Fibroblast of lung (primary cell): ENCODE measurements around the gene TBPL1. TPM values are rescaled to one million over a fixed set of nuclear protein-coding genes. Genes with fewer than 3 reads are reported as not detected.
A peak's percentile ranks its signal among the peaks of the same experiment; 100 is the strongest.

ENCODE experiments used
- DNase-seq, 2 donors: peaks; one replicate each; pipeline versions ENCODE4 v3.0.0 to v3.0.0-alpha.2; 2010; ENCODE audit warnings: low read depth in 2 of 2
- H2AFZ ChIP-seq: 2 replicates; pipeline ENCODE4 v1.5.1; 2012; ENCODE audit warnings: low read length, control low read depth, inconsistent platforms
- H3K27ac ChIP-seq: 2 replicates; pipeline ENCODE4 v1.5.1; 2011; ENCODE audit warnings: low read length, control low read depth; ENCODE audit not compliant: insufficient read depth
- H3K27me3 ChIP-seq: 2 replicates; pipeline ENCODE4 v1.5.1; 2011; ENCODE audit warnings: mild to moderate bottlenecking, low read length; ENCODE audit not compliant: control insufficient read depth, insufficient read depth
- H3K36me3 ChIP-seq: 2 replicates; pipeline ENCODE4 v1.5.1; 2011; ENCODE audit warnings: low read length; ENCODE audit not compliant: control insufficient read depth, insufficient read depth
- H3K4me1 ChIP-seq: 2 replicates; pipeline ENCODE4 v1.5.1; 2011; ENCODE audit warnings: low read length; ENCODE audit not compliant: control insufficient read depth, insufficient read depth; ENCODE audit errors: extremely low read depth
- H3K4me2 ChIP-seq: 2 replicates; pipeline ENCODE4 v1.5.1; 2011; ENCODE audit warnings: low read length, control low read depth; ENCODE audit not compliant: insufficient read depth; ENCODE audit errors: extremely low read depth
- H3K4me3 ChIP-seq, 4 experiments: fragments of 200-600 bp in 1 of 4; sonication (generic) in 1 of 4; replicated peaks in 1 of 4; 2 replicates each; pipeline ENCODE4 v1.5.1; 2011 to 2016; ENCODE audit warnings: low read length in 4 of 4, low read depth in 3 of 4, mild to moderate bottlenecking in 3 of 4, control low read depth in 2 of 4, inconsistent platforms in 1 of 4, mixed read lengths in 1 of 4; ENCODE audit not compliant: insufficient read depth in 1 of 4; ENCODE audit errors: control extremely low read depth in 1 of 4
- H3K79me2 ChIP-seq: 2 replicates; pipeline ENCODE4 v1.5.1; 2012; ENCODE audit warnings: mild to moderate bottlenecking, low read length, inconsistent platforms; ENCODE audit not compliant: control insufficient read depth, insufficient read depth
- H3K9ac ChIP-seq: 2 replicates; pipeline ENCODE4 v1.5.1; 2011; ENCODE audit warnings: mild to moderate bottlenecking, low read length, control low read depth; ENCODE audit not compliant: insufficient read depth
- H3K9me3 ChIP-seq: 2 replicates; pipeline ENCODE4 v1.5.1; 2012; ENCODE audit warnings: low read depth, low read length; ENCODE audit not compliant: control insufficient read depth, insufficient read depth
- H4K20me1 ChIP-seq: 2 replicates; pipeline ENCODE4 v1.5.1; 2011; ENCODE audit warnings: low read length; ENCODE audit not compliant: control insufficient read depth, insufficient read depth; ENCODE audit errors: extremely low read depth
- EZH2 ChIP-seq: IDR thresholded peaks from 2 replicates; pipeline ENCODE4 v1.5.1; 2012; ENCODE audit warnings: low read length, control low read depth, mild to moderate bottlenecking; ENCODE audit errors: missing control alignments
- polyA plus RNA-seq, 2 donors: library from polyadenylated mRNA; depleted of rRNA in 1 of 2; stranded (reverse) in 1 of 2; unstranded in 1 of 2; fragments of >200 nt; gene quantifications; 2 replicates each; pipeline ENCODE4 v1.2.1, GENCODE V29; 2011 to 2012; ENCODE audit warnings: missing spikeins in 1 of 2
- total RNA-seq: library from RNA; depleted of rRNA; stranded (reverse); fragments of >200 nt; gene quantifications from 2 replicates; pipeline ENCODE4 v1.2.1, GENCODE V29; 2014
- TF ChIP-seq, protein P1 (sequence below), 2 donors: IDR thresholded peaks in 1 of 2; conservative IDR thresholded peaks in 1 of 2; 1 replicate in 1 of 2; 2 replicates in 1 of 2; pipeline ENCODE4 v1.5.1; 2011 to 2012; ENCODE audit warnings: low read length in 2 of 2, control low read depth in 1 of 2, inconsistent platforms in 1 of 2, low read depth in 1 of 2, mild to moderate bottlenecking in 1 of 2

TBPL1 gene
- total and polyA plus RNA-seq, 2 donors (not counting 1 experiment from before 2014, with no cell fraction given): 18.8 to 47.8 TPM

DNA sequence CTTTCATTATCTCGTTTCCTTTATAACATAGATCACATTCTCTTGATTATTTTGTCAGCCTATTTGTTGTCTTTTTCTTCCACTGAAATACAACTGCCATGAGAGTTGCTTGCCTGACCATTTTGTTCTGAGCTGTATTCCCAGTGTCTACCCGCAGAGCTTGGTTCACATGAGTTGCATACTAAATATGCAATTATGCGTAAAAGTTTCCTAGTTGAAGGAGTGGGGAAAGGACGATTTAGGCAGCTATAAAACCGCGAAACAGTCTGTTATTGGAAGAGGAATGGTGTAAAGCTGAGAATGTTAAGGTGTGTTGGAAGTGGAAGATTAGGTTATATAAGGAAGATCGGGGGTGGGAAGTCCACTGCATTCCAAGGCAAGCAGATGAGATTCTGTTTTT, 8.8 kb downstream of the TBPL1 start:
- H3K27me3 ChIP-seq: no peaks in the 10 kb centered on the region
- no peaks in the 10 kb centered on the region for H3K4me1 ChIP-seq
- H3K9ac ChIP-seq: no peak overlapping the region
- H3K36me3 ChIP-seq: no peaks in the 10 kb centered on the region
- DNase-seq: peak in 1 of 2 donors; percentile 76
- TF ChIP-seq, protein P1, sequence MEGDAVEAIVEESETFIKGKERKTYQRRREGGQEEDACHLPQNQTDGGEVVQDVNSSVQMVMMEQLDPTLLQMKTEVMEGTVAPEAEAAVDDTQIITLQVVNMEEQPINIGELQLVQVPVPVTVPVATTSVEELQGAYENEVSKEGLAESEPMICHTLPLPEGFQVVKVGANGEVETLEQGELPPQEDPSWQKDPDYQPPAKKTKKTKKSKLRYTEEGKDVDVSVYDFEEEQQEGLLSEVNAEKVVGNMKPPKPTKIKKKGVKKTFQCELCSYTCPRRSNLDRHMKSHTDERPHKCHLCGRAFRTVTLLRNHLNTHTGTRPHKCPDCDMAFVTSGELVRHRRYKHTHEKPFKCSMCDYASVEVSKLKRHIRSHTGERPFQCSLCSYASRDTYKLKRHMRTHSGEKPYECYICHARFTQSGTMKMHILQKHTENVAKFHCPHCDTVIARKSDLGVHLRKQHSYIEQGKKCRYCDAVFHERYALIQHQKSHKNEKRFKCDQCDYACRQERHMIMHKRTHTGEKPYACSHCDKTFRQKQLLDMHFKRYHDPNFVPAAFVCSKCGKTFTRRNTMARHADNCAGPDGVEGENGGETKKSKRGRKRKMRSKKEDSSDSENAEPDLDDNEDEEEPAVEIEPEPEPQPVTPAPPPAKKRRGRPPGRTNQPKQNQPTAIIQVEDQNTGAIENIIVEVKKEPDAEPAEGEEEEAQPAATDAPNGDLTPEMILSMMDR (conservative IDR thresholded peaks at IDR 0.05 in 1 of 2, IDR thresholded peaks at IDR 0.05 in 1 of 2; ENCODE audit: low read depth in 1 of 2, low read length in 2 of 2): no peak
- no peak for TF ChIP-seq EZH2
- no peak overlapping the region for H3K4me2 ChIP-seq
- H4K20me1 ChIP-seq: no peaks in the 10 kb centered on the region
- no peaks in the 10 kb centered on the region for H3K9me3 ChIP-seq
- H3K27ac ChIP-seq: no peak overlapping the region
- no peak overlapping the region for H2AFZ ChIP-seq
- no peak overlapping the region for H3K4me3 ChIP-seq
- H3K79me2 ChIP-seq: peaks cover 62% of the 10 kb centered on the region

DNA sequence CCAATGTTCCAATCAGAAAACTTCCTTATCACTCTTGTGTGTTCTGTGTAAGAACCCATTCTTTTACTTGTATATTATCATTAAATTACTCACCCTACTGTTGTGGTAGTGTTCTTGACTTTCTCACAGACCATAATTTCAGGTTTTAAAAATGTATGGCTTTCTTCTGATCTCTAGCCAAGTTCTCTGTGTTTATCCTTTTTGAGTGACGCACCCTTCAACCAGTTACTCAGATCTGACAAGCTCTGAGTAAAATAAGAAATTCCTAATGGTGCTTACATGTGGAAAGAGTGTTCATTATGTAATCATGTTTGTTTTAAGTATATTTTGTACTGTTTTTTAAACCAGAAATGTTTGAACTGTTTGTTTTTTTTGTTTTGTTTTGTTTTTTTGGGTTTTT, 11.0 kb downstream of the TBPL1 start:
- no peaks in the 10 kb centered on the region for H4K20me1 ChIP-seq
- DNase-seq: peak; percentile 85 to 92
- H3K9me3 ChIP-seq: no peaks in the 10 kb centered on the region
- H3K9ac ChIP-seq: no peak overlapping the region
- H3K36me3 ChIP-seq: no peaks in the 10 kb centered on the region
- TF ChIP-seq, protein P1 (conservative IDR thresholded peaks at IDR 0.05 in 1 of 2, IDR thresholded peaks at IDR 0.05 in 1 of 2; ENCODE audit: low read depth in 1 of 2, low read length in 2 of 2): no peak
- TF ChIP-seq EZH2: no peak
- no peaks in the 10 kb centered on the region for H3K27me3 ChIP-seq
- H3K27ac ChIP-seq: no peak overlapping the region
- no peak overlapping the region for H3K4me2 ChIP-seq
- no peak overlapping the region for H3K4me3 ChIP-seq
- H2AFZ ChIP-seq: no peak overlapping the region
- peaks cover 5% of the 10 kb centered on the region for H3K4me1 ChIP-seq
- peaks cover 55% of the 10 kb centered on the region for H3K79me2 ChIP-seq

DNA sequence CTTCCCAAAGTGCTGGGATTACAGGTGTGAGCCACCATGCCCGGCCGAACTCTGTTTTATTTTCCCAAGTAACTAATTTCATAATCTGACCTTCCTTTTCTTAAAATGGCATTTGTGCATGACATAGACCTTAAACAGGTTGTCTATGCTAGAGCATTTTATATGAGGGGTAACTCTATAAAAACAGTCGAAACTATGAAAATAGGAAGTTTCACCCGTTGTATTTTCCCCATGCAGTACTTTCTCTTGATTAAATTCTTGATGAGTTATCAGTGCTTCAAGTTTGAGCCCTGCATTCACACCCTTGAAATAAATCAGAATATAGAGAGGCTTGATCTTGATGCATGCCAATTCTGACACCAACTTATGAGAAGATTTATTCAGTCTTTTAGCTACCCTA, 11.7 kb downstream of the TBPL1 start:
- no peak overlapping the region for H3K27ac ChIP-seq
- H3K9ac ChIP-seq: no peak overlapping the region
- peaks cover 5% of the 10 kb centered on the region for H3K4me1 ChIP-seq
- TF ChIP-seq, protein P1 (conservative IDR thresholded peaks at IDR 0.05 in 1 of 2, IDR thresholded peaks at IDR 0.05 in 1 of 2; ENCODE audit: low read depth in 1 of 2, low read length in 2 of 2): no peak
- no peak for TF ChIP-seq EZH2
- H3K36me3 ChIP-seq: no peaks in the 10 kb centered on the region
- H3K27me3 ChIP-seq: no peaks in the 10 kb centered on the region
- no peak overlapping the region for H3K4me3 ChIP-seq
- peaks cover 51% of the 10 kb centered on the region for H3K79me2 ChIP-seq
- H4K20me1 ChIP-seq: no peaks in the 10 kb centered on the region
- no peaks in the 10 kb centered on the region for H3K9me3 ChIP-seq
- no peak overlapping the region for H2AFZ ChIP-seq
- no peak for DNase-seq
- no peak overlapping the region for H3K4me2 ChIP-seq
